ENCODE results near the gene ARHGAP6.
A peak's percentile ranks its signal among the peaks of the same experiment; 100 is the strongest.
"Not testable (repeated sequence)": the region's sequence is repeated elsewhere in the genome, so short reads cannot be mapped to it uniquely, and the experiment has no call there.

The ARHGAP6 gene

GRCh38 chrX:11504234-11504633 is 161.5 kb downstream of the ARHGAP6 start:
- no peak for TF ChIP-seq CTCF (IDR thresholded peaks at IDR 0.05)
- intact Hi-C loops (cut with DNase I; ENCODE audit: low total_unique reads) = no loop called here

GRCh38 chrX:11499076-11500044 is 166.4 kb downstream of the ARHGAP6 start:
- Histone ChIP-seq H3K36me3 (no peaks in the 10 kb centered on the region), H3K4me3 (no peak overlapping the region), H3K27me3 (no peaks in the 10 kb centered on the region), H3K4me1 (peaks cover 0 to 20% (median 0%) of the 10 kb centered on the region in 4 donors), H3K27ac (peak overlapping the region in 1 of 2 donors; percentile 13), H3K9me3 (no peaks in the 10 kb centered on the region)
- intact Hi-C loops (cut with DNase I; ENCODE audit: low total_unique reads) = no loop called here
- no peak for DNase-seq
- TF ChIP-seq CTCF (IDR thresholded peaks at IDR 0.05) = no peak

More at GRCh38 chrX:11504234-11504633, 161.5 kb downstream of the ARHGAP6 start:
- Histone ChIP-seq H3K9me3 (no peaks in the 10 kb centered on the region), H3K27me3 (no peaks in the 10 kb centered on the region), H3K4me1 (peaks cover 0 to 18% (median 0%) of the 10 kb centered on the region in 4 donors), H3K4me3 (no peak overlapping the region), H3K27ac (no peak overlapping the region), H3K36me3 (no peaks in the 10 kb centered on the region)
- DNase-seq = no peak

- H3K9me3 ChIP-seq; DNase-seq; intact Hi-C loops (cut with DNase I; ENCODE audit: low total_unique reads); H3K27ac ChIP-seq; H3K4me3 ChIP-seq; H3K27me3 ChIP-seq; H3K36me3 ChIP-seq; H3K4me1 ChIP-seq: not testable (repeated sequence)
Measured at GRCh38 chrX:11491375-11491774, 174.3 kb downstream of the ARHGAP6 start.

GRCh38 chrX:11484290-11484689 is 181.4 kb downstream of the ARHGAP6 start:
- no peak for TF ChIP-seq CTCF (IDR thresholded peaks at IDR 0.05)
- Histone ChIP-seq H3K27me3 (no peaks in the 10 kb centered on the region), H3K4me1 (peaks cover 0 to 22% (median 0%) of the 10 kb centered on the region in 4 donors), H3K36me3 (no peaks in the 10 kb centered on the region), H3K9me3 (no peaks in the 10 kb centered on the region), H3K4me3 (no peak overlapping the region), H3K27ac (no peak overlapping the region)
- no peak for DNase-seq
- intact Hi-C loops (cut with DNase I; ENCODE audit: low total_unique reads) = no loop called here

GRCh38 chrX:11481035-11481434 is 184.7 kb downstream of the ARHGAP6 start:
- H3K27me3 ChIP-seq = no peaks in the 10 kb centered on the region
- no peak for TF ChIP-seq CTCF (IDR thresholded peaks at IDR 0.05)
- peaks cover 0 to 29% (median 0%) of the 10 kb centered on the region in 4 donors for H3K4me1 ChIP-seq
- DNase-seq = no peak
- intact Hi-C loops (cut with DNase I; ENCODE audit: low total_unique reads) = no loop called here
- no peak overlapping the region for H3K4me3 ChIP-seq
- H3K9me3 ChIP-seq = no peaks in the 10 kb centered on the region
- no peak overlapping the region for H3K27ac ChIP-seq
- H3K36me3 ChIP-seq = no peaks in the 10 kb centered on the region

- intact Hi-C loops (cut with DNase I; ENCODE audit: low total_unique reads) = no loop called here
- peaks cover 0 to 29% (median 0%) of the 10 kb centered on the region in 4 donors for H3K4me1 ChIP-seq
- DNase-seq = no peak
- H3K36me3 ChIP-seq = no peaks in the 10 kb centered on the region
- no peaks in the 10 kb centered on the region for H3K27me3 ChIP-seq
- no peaks in the 10 kb centered on the region for H3K9me3 ChIP-seq
- TF ChIP-seq CTCF (IDR thresholded peaks at IDR 0.05) = no peak
- no peak overlapping the region for H3K27ac ChIP-seq
- no peak overlapping the region for H3K4me3 ChIP-seq
Measured at GRCh38 chrX:11480626-11481025, 185.1 kb downstream of the ARHGAP6 start.
